ENCODE data around the gene TSPAN32.

TSPAN32 gene

DNA sequence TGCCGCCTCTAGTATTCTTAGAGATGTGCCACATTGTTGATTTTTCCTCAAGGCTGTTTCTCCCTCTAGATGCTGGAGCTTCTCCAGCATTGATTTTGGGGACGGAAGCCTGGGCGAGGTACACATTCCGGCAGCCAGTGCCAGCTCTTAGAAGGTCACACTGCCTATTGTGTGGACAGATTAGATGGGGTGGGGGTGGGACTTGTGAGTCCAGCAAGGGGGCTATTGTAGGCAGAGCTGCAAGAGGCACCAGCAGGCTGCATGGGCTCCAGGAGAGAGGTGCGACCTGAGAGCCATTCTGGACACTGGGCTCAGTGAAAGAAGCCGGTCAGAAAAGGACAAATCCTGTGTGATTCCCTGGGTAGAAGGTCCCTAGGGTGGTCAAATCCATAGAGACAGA is 12.5 kb upstream of the TSPAN32 start:
- DNase-seq, result no peak

DNA sequence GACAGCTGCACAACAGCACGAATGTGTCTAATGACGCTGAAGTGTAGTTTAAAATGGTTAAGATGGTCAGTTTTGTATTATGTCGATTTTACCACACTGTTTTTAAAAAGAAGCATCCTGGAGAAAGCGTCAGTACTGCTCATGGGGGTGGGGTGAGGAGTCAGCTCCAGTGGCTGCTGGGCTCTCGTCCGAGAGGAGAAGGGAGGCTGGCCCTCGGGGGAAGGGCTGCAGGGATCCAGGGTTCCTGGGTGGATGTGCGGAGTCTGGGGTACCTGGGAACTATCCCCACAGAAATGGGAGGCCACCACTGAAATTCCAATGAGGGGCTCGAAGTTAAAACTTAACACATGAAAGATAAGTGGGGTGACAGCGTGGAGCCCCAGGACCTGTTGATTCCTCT is 12.0 kb upstream of the TSPAN32 start:
- no peak for DNase-seq

DNA sequence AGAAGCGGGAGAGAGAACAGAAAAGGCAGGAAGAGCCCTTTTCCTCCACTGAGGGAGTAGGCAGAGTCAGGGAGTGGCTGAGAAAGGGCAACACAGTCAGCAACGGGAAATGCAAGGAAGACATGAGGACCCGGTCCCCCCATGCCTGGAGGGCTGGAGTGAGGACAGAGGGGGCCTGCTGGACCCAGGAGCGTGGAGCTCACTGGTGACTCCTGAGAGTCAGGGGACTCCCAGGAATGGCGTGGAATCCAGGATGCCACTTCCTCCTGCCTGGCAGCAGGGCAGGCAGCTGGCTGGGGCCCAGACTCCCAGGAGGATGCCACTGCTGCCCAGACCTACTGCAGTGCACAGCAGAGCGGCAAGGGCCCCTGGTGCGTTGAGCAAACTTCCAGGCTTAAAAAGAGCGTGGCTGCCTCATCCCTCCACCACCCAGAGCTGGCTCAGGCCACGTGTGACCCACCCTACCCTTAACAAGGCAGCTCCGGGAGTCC is 11.4 kb upstream of the TSPAN32 start:
- no peak for DNase-seq

DNA sequence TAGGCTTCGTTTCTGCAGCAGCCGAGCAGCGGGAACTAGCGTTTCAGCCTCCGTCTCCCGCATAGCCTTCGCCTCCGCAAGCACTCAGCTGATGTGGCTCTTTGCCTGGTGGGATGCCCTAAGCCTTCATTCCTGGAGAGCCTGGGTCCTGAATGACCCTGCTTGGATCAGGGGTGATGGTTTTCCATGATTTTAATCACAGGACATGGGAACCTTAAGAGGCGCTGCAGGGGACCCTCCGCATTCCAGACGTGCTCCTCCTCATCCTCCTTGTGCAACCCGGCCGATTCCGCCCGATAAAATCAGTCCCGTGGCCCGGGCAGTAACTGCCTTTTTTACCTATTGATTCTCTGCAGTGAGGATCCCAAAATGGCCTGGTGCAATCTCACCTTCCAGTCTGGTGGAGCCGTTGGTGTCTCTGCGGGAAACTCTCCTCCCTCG is 8.3 kb upstream of the TSPAN32 start:
- no peak for DNase-seq

DNA sequence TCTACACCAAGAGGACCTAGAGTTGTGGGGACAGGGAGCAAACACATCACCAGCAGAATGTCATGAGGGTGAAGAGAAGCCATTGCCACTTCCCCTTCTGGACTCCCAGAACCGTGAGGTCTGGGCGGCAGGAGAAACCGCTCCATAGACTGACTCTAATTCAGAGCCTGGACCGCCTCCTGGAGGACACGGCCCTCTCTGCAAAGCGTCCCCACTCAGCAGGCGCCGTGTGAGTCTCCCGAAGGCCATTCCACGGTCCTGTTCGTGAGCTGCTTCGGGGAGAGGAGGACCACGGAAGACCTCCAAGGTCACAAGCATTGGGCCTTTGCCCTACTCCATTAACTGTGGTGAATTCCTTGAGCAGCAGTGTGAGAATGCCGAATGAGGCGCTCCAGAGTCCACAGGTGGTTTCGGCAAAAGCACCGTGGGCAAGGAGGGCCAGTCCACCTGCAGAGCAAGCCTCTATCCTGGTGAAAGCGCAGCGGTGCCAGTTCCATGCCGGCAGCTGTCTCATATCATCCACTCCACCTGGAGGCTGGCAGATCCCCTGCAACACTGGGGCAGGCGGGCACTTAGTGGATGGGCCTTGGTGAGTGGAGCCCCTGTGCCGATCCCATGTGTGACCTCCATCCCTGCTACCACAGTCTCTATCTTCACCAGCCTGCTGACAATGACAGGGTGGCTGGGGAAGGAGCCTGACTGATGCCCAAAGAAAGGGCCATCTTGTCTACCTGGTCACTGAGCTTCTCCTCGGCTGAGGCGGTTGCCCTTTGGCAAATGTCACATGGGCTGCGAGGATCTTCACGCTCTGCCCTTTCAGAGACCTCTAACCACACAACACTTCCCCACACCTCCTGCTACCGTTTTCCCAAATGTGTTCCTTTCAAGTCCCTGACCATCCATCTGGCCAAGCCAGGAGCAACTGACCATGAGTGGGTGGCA is 7.6 kb upstream of the TSPAN32 start:
- no peak for DNase-seq

DNA sequence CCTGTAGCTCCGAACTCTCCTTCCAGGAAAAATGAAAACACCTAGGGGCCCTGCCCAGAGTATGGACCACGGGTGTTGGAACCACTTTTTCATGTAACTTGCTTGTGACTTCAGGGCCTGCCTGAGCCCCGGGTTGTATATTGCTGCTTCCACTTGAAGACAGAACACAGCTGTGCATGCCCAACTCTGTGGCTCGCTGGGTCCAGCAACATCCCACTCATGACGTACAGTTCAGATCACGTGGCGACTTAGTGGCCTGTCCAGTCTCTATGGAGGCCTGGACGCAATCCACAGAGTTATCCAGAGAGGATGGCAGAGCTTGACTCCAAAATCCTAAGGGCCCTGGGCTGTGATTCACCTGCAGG is 6.9 kb upstream of the TSPAN32 start:
- no peak for DNase-seq

DNA sequence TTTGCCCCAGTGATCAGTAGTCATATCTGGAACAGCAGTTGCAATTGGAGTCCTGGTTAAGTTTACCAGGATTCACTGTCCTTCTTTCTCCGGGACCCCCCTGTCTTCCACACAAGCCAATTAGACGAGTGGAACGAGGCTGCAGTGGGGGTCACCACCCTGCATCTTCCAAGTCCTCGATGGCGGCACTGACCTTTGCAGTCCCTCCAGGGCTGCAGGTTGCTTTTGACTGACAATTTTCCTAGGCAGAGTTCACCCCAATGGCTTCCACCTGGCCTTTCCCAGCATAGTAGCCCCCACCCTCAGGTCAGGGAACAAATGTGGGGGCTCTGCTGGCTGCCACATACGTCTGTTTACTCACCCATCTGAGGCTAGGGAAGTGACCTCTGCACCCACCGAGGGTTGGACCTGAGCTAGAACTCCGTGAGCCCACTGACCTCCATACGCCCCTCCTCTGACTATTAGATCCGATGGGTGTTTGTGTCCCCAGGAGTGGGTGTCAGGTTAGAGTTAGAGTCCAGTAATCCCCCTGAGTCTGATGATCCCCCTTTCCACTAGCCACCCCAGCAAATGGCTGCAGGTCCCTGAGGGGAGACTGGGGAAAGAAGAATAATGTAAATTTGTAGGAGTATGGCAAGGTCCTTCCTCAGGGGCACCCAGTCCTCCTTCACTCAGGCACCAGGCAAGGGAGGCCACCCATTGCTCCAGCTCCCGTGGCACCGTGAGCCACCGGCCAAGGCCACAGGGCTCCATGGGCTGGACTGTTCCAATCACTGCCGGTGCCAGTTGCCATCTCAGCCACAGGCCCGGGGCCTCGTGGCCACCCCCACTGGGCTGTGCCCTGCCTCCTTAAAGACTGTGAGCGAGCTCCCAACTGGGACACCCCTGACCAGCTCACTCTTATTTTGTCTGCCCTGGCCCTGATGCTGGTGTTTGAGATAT is 5.6 kb upstream of the TSPAN32 start:
- no peak for DNase-seq

DNA sequence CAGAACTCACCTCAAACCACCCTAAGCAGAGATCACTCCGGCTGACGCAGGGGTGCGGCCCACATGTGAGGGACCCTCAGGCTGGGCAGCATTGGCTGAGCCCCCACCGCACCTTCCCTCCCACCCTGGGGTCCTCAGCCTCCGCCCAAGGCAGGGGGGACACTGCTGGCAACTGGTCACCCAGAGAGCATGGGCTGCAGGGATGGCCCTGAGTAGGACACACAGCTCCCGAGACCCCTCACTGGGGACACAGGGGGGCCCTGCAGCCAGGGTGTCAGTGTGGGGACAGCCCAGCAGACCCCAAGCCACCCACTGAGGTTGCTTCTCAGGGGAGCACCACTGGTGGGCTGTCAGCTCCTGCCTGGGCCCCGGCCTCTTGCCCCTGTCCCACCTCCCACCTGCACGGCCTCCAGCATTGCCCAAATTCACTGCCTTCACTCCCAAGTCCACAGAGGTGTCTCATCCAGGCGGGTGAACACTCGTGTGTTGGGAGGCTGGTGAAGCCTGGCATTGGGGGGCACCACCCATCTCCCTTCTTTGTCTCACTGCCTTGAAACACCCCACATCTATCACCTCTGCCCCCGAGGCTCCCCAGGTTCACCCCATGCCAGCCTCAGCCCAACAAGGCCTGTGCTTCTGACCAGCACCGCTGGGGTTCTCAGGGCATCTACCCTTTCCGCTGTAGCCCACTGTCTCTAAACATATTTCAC is 4.7 kb upstream of the TSPAN32 start:
- no peak for DNase-seq

DNA sequence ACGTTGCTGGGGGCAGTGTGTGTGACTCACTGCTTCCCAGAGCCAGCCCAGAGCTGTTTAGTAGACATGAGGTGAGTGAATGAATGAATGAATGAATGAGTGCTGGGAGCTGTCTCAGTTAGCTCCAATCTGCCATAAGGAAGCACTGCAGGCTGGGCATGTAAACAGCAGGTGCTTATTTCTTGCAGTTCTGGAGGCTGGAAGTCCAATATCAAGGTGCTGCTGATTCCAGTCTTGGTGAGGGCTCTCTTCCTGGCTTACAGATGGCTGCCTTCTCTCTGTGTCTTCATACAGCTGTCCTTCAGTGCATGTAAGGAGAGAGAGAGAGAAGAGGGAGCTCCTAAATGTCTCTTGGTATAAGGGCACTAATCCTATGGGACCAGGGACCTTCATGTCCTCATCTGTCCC is 4.2 kb upstream of the TSPAN32 start:
- DNase-seq, result no peak

DNA sequence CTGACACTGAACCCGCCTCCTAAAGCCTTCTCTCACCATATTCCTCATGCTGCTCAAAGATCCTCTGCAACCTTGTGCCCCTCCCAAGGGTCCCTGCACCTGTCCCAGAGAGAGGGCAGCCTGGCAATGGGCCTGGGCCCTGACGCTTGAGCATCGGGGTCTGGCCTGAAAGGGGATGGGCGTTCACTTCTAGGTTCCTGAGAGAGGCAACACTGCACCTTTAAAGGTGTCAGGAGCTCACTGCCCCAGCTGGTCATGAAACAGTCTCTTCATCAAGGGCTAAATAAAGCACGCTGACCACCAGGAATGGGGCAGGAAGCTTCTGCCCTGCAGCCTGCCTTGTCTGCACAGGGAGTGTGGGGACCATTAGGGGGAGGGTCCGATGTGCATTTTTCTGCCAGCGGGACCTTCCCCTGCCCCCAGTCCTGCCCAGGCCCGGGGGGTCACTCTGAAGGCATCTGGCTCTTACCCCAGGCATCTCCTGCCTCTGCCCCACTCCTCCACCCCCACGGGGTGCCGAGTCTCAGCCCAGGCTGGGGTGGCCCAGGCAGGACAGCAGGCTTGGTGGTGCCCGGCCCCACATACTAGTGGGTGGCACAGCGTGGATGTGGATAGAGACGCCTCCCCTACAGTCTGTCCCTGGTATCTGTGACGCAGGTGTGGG is 3.5 kb upstream of the TSPAN32 start:
- DNase-seq, result no peak

DNA sequence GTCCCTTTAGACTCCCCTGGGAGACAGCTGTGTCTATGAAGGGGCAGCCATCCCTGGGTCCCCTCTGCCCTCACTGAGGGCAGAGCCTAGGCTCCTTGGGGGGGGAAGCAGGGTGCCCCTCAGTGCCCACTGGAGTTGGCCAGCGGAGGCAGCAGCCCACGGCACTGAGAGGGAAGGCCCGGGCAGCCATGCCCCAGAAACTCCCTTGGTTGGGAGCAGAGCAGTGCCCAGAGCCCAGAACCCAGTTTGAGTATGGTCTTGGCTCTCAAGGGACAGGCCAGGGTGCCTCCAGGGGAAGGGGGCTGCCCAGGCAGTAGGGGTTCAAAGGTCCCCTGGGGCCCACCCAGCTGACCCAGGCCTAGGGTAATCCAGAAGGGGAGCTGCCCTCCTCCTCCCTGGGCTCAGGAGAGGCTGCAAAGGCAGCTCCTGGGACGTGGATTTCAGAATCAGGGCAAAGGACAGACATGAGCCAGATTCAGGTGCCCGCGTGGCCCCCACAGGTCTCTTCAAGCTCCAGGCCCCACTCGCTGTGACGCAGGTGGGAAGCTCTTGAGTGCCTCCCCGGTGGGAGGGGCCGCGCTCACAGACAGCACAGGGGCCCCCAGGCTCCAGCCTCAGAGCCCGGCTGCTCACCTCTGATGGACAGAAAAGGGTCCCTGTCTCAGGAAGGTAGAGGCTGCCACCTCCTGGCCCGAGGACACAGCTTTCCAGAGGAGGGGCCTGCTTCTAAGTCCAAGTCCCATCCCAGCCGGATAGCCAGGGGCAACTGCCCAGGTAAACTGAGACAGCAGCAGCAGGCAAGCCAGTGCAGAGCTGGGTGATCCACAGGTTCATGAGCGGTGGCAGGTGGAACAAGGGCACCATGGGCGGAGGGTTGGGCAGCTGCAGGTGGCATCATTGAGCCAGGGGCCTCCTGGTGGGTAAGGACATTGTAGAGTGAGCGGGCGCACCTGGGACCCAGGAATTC is 2.7 kb upstream of the TSPAN32 start:
- DNase-seq, result no peak

DNA sequence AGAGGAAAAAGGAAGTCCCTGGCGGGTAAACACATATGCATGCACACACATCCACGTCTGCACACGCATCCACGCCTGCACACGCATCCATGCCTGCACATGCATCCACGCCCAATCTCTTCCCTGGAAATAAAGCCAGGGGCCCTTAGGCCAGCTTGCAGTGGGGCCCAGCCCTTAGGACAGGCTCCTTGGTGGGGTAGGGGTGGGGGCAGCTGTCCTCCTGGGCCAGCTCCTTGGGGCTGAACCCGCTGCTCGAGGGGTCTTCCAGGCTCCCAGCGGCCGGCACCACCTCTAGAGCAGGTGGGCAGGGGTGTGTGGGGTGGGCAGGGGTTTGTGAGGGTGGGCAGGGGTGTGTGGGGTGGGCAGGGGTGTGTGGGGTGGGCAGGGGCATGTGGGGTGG is 2.0 kb upstream of the TSPAN32 start:
- no peak for DNase-seq

DNA sequence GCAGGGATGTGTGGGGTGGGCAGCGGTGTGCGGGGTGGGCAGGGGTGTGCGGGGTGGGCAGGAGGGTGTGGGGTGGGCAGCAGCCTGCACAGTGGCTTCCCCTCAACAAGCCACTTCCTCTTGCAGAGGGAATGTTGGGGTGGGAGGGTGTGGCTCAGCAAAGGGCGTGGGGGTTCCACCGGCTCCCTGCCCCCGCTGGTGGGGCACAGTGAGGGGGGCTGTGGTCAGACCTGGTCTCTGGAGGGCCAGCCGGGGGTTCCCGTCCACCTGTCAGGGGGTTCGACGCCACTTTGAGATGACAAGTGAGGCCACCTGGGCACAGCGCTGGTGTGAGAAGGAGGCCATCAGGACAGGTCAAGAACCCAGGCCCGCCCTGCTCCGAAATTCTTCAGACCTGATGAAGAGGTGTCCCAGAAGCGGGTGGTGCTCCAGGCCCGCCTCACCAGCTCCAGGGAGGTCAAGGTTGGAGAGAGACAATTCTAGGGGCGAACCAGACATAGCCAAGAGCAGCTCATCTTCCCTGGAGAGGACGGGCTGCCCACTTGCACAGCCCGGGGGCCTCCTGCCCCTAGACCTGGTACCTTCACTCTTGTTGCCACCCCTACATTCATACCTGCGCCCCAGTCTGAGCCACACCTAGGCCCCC is 1.4 kb upstream of the TSPAN32 start:
- peak; percentile 25 for DNase-seq

DNA sequence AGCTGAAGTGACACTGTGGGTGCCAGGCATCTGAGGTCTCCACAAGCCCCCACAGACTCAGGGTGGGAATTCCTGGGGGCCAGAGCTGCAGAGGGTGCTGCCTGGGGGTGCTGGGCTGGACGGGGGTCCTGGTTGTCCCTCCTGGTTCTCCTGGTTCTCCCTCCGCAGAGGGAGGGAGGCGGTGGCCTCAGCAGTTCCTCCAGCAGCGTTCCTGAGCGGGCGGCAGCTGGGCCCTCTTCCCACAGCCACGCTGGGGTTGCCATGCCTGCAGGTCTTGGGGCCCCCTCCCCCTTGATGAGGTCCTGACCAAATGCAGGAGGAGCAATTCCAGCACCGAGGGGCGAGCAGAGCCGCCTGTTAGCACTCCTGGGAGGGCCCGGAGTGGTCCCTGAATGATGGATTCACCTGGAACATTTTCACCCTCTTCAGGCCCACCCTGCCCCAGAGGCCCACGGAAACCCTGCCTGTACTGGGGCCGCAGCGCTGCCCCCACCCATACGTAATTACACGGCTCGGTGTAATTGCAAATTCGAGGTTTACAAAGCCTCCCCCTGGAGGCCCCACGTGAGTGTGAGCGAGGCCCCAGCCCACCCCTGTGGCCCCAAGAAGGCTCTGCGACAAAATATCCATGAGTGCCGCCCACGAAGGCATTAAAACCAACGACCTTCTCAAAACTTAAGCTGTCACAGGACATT is 730 bp upstream of the TSPAN32 start:
- DNase-seq, result peak; percentile 30

DNA sequence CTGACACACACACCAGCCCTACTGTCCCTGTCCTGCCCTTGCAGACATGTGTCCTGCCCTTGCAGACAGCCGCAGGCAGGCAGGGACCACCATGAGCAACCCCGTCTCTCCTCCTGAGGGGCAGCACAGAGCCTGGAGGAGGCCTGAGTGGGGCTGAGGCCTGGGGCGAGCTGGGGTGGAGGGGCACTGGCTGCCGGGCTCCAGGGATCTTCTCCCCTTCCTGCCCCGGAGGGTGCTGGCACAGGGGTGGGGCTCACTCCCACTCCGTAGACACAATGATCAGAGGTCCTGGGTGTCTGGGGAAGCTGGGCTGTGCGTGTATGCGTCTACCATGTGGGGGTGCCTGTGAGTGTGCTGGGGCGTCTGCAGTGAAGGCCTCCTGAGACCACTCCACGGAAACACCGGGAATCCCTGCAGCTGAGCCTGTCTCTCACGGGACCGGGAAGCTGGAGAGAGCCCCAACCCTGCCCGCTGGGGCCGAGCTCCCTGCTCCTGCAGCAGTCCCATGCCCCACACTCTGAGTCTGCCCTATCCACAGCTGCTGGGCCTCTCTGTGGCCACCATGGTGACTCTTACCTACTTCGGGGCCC is 588 bp downstream of the TSPAN32 start:
- no peak for DNase-seq

DNA sequence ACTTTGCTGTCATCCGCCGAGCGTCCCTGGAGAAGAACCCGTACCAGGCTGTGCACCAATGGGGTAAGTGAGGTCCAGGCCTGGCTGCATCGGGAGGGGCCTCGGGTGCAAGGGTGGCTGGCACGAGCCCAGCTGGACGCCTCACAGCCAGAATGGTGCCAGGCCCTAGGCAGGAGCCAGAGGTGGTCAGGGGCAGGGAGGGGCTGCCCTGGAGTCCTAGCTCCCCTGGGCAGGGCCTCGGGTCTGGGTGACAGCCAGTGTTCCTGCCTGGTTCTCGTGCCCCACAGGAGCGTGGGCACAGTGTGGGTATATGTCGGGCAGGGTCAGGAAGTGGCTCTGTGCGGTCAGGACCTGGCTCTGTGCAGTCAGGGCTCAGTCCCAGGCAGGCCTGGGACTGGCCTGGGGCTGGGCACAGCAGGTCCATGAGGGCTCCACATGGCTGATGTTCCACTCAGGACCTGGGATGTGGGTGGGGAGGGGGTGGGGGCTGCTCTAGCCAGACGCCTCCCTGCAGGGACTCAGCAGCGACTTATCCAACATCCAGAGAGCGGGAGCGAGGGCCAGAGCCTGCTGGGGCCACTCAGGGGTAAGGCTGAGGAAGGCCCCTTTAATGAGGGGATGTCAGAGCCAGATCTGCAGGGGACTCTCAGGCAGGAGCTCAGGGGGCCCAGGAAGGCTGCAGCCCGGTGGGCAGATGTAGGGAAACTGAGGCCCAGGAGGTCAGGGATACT is 1.2 kb downstream of the TSPAN32 start:
- no peak for DNase-seq

DNA sequence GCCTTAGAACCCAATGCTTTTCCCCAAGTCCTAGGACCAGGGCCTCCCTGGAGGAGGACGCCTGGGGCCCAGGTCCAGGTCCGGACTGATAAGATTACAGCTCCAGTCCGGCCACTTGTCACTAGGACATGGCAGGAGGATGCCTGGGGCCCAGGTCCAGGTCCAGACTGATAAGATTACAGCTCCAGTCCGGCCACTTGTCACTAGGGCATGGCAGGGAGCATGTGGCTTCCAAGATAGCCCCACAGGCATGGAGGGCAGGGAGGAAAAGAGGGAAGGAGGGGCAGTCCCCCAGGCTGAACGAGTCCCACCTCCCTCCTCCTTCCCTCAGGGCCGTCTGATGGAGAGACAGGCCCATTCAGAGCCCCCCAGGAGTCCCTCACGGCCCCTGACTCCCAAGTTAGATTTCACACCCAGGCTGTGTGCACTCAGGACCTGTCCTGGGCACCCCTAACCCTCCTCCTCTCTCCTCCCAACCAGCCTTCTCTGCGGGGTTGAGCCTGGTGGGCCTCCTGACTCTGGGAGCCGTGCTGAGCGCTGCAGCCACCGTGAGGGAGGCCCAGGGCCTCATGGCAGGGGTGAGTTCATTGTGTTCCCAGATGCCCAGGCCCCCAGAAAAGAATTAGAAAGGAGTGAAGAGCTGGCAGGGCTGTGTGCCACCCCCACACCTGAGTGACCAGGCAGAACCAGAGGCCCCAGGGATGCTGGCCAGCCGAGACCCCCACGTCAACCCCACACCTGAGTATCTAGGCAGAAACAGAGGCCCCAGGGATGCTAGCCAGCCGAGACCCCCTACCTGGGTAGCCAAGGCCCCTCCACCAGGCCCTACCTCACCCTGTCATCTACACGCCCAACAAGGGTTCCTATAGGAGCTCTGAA is 2.1 kb downstream of the TSPAN32 start:
- no peak for DNase-seq

Measured in GF-D8 (cell line).